Heart left ventricle (tissue), 13 donors: ENCODE measurements around the gene SLC19A1.

Source experiments
- CTCF ChIP-seq, 12 donors: fragments of 200-600 bp; sonication (generic) in 4 of 12; IDR thresholded peaks; one replicate each; pipeline versions ENCODE4 v1.5.0 to v1.8.0; 2018 to 2022; ENCODE audit warnings: antibody characterized with exemption in 12 of 12, mild to moderate bottlenecking in 5 of 12
- POLR2A ChIP-seq, 2 donors: fragments of 450-650 bp; IDR thresholded peaks; one replicate each; pipeline ENCODE4 v1.6.1; 2017; ENCODE audit warnings: antibody characterized with exemption in 2 of 2, mild to moderate bottlenecking in 2 of 2, moderate library complexity in 2 of 2
- donor health status: ischemic (EF 13 %, LVEDD 7.1; RV severe dilation, severe dysfunction).
- donor health status: DM: no; HTN: yes; CAD: no.
- donor health status: DM: no; HTN: no; CAD: no.
- donor health status: ischemic (EF 25% LVEDD 6.9; RV normal size, moderate dysfunction).
- donor health status: ischemic (EF 25% LVEDD 5.7; RV mildly dilated, moderate dysfunction).
- donor health status: ischemic (EF 35%, LVEDD 5.7; RV mildly dilated, moderate dysfunction).
- donor health status: nonischemic (EF 11% LVEDD 7.7; RV severe dilation, severe dysfunction).
- donor health status: DM: yes; HTN: yes; CAD: no.
- donor health status: PGD.
- donor health status: ischemic (EF 29% LVEDD 5.4; RV normal size, mild dysfunction).
- donor health status: nonischemic (EF 23%, LVEDD 6.1; RV moderate dilation, normal function).

GRCh38 chr21:45586289-45586858, 44.1 kb upstream of the SLC19A1 start:
- no peak for TF ChIP-seq CTCF (IDR thresholded peaks at IDR 0.05)
- no peak for TF ChIP-seq POLR2A (IDR thresholded peaks at IDR 0.05)
